ENCODE measurements around the gene TNFRSF1B.

Gene TNFRSF1B

DNA sequence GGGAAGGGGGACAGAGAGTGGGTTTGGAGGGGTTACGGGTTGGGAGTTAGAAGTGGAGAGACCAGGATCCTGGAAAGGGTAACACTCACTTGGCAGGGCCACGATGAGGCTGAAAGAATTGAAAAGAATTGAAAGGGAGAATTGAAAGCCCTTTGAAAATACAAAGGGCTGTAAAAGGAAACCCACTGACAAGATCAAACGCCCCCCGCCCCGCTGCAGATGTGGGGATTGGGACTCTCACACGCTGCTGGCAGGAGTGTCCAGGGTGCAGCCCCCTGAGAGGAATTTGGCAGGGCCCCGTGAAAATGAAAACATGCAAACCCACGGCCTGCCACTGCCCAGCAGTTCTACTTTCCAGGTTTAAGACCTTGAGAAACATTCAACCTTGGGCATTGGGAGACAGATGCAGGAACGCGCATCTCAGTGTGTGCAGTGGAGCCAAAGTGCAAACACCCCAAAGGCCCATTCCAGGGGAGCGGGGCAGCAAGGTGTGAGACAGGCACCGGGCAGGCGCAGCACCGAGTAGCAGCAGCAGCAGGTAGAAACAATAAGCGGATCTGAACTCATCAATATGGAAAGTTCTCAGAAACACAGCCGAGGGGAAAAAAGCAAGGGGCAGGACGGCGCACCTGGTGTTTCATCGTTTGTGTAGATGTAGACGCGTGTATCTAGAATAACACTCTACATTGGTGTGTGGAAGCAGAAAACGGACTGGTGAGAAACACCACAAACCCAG, 8.3 kb upstream of the TNFRSF1B start:
- no peak for DNase-seq

GRCh38 chr1:12159816-12160215, 7.0 kb upstream of the TNFRSF1B start:
- DNase-seq: no peak

DNA sequence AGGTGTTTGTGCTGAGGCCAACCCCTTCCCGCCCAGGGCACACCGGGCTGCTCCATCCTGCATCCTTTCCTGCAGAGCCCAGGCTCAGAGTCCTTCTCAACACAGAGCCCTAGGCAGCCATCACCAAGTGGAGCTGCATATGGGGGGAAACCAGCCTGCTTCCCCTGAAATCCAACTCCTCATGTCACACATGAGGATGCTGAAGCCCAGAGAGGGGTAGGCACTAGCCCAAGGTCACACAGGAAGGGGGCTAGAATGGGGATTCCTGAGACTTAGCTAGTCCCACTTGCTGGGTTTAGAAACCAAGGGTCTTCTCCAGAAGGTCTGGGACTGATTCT, 5.5 kb upstream of the TNFRSF1B start:
- DNase-seq: no peak

DNA sequence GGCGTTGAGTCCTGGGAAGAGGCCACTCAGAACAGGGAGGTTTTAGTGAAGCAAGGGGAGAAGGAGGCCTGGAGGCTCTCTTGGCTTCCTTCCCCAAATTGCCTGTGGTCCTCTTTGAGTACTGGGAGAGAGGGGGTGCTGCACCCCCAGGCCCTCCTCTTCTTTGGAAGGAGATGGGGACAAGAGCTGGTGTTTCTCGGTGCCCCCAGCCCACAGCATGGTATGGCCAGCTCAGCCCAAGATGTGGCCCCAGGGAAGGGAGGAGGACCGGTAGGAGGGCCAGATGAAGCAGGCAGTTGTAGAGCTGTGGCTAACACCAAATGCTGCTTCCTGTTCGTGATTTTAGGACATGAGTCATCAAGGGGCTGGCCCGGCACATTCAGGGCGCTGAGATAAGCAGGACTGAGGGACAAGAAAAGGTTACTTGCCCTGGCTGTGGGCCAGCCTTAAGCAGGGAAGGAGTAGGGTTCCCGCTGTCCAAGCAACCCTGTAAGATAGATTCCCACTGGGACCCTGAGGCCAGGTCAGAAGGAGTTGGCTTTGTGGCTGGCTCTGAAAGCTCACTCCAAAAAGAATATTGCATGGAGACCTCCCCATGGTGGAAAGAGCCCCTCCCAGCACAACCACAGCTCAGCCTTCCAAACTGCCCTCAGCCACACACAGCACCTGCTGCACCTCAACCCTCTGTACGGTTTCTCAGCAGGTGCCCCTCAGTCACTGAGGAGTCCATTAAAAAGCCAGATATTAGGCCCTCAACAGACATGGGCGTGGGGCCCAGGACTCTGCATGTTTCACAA, 4.9 kb upstream of the TNFRSF1B start:
- DNase-seq: no peak

DNA sequence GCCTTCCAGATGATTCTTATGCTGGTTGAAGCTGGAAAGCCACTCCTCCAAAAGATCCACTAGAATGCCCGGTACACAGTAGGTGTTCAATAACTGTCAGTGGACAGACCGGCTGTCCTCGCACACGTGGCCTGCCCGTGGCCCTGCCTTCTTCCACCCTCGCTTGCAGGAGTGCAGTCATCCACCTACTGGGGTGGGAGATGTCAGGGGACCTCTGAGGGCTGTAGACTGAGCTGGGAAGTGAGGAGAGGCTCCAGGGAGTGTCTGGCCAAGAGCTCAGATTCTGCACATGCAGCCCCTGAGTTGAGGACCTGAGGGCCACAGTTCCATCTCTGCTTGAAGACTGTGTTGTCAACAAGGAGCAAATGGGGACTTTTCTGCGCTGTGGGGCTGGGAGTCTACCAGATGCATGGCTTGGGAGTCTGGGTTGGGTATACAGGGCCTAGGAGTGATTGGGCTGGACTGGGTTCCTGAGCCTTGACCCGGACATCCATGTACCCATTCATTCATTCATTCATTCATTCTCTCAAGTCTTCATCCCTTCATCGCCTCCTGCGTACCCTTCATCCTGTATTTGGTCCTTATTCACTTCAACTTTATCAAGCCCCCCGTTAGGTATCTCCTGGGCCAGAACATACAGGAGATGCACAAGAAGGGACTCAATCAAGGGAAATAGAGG, 4.2 kb upstream of the TNFRSF1B start:
- no peak for DNase-seq

GRCh38 chr1:12163210-12163609, 3.6 kb upstream of the TNFRSF1B start:
- DNase-seq: no peak

- DNase-seq: no peak
Observed at GRCh38 chr1:12164210-12164609, 2.6 kb upstream of the TNFRSF1B start.

GRCh38 chr1:12165342-12165741, 1.4 kb upstream of the TNFRSF1B start:
- no peak for DNase-seq

GRCh38 chr1:12167493-12168429, 970 bp downstream of the TNFRSF1B start:
- DNase-seq: no peak

- no peak for DNase-seq
Observed at GRCh38 chr1:12168451-12169160, 1.8 kb downstream of the TNFRSF1B start.

DNA sequence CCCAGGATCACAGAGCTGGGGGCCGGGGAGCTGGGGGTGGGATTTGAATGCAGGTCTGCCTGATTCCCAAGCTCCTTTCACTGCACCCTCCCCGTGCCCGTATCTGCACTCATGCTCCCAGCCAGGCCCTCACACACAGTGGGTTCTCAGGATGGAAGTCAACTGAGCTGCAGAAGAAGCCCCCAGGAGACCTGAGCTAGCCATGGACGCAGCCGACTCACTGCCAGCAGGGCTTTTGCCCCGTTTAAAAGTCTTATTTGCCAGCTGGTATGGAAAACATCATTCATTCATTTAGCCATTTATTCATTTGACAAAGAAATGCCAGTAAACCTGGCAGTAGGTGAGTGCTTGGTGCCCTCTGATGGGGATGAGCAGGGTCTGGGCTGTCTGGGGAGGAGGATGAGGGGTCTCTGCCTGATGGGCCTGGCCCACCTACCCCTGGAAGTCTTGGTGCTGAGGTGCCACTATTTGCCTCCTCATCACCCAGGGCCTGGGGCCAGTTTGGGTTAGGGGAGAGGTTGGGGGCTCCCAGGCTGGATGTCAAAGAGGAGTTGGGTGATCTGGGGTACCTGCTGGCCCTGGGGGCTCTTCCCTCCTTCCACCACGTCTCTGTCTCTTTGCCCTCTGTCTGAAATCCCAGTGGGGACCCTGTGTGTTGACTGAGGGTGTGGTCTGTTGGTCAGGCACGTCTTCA, 2.8 kb downstream of the TNFRSF1B start:
- no peak for DNase-seq

DNA sequence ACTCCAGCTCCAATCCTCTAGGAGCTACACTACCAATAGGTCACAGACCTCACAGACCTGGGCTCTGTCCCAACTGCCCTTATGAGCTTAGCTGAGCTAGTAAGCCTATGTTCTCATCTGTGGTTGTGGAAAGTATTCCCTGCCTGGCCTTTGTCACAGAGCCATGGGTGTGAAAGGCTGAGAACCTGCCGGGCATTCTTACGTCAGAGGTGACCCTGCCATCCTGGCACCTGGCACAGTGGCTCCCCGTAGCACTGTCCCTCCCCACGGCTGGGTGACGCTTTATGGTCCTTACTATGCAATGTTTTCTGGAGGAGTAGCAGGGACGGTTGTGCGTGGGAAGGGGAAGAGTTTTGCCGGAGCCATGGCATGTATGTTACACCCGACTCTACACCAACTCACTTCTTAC, 3.5 kb downstream of the TNFRSF1B start:
- no peak for DNase-seq

DNA sequence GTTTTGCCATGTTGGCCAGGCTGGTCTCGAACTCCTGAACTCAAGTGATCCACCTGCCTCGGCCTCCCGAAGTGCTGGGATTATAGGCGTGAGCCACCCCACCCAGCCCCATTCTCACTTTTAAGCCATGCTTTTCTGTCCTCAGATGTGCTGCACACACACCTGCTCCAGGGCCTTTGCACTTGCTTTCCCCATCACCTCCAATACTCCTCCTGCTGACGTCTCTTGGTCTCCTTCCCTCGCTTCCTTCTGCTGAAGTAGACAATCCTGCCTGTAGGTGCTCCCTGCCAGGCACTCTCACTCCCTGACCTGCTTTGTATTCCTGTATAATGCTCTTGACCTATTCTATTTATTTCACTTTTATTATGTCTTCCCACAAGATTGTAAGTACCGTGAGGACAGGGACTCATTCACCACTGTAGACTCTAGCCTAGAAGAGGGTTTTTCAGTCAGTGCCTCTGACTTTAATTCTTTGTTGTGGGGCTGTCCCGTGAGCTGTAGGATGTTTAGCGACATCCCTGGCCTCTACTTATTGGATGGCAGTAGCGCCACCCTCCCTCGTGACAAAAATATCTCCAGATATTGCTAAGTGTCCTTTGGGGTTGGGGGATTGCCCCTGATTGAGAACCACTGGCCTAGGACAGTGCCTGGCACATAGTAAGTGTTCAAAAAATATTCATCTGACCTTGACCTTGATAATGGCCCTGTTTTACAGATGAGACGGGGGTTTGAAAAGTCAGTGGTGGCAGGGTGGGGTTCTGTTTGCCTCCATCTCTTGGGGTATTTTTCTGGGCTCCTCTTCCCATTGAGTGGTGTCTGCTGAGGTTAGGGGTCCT, 4.6 kb downstream of the TNFRSF1B start:
- DNase-seq: no peak

DNA sequence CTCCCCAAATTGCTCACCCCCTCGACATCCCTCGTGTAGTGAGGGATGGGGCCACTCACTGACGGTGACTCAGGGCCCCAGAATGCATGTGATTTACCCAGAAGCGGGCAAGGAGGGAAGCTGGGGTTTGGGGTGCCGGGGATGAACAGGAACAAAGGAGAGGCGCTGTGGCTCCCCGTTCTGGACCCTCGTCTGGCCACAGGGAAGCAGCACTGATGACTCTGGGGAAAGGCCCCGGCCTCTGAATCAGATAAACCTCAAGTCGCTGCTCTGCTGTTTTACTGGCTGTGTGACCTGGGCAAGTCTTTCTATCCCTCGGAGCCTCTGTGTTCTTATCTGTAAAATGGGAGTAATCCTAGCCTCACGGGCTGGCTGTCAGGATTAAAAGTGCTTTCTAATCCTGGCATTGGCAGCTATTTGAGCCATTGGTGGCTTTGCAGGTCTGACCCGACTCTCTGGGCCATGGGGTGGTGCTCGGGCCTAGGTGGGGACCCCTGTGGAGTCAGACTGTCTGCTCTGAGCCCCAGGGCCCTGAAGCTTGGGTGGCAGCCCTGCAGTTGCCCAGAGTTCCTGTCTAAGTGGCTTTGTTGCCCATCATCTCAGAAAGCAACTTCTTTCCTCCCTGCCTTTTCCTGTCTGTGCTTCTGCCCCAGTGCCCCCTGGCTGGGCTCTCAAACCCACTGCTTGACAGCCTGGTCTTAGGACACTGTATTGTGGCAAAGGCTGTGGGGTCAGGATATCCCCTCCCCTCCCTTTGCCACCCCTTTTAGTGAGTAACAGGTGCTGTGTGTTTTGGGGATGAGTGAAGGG, 5.5 kb downstream of the TNFRSF1B start:
- no peak for DNase-seq

DNA sequence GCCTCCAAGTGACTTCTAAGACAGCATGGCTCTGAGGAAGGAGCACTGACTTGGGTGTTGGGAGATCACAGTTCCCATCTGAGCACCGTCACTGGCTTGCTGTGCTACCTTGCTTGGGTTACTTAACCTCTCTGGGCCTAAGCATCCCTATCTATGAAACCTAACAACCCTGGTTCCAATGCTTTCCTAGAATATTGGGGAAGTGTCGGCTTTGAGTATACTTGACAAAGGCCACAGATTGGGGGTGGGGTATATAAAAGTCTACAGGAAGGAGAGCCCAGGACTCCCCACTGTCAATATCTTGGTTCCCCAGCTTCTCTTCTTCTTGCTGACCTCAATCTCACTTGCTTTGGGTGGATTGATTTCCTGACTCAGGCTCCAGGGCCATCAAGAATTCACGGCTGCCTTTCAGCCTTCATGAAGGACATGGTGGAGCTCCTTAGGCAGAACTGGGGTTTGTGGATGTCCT, 6.3 kb downstream of the TNFRSF1B start:
- DNase-seq: no peak

GRCh38 chr1:12173631-12174121, 6.9 kb downstream of the TNFRSF1B start:
- no peak for DNase-seq

- no peak for DNase-seq
Observed at GRCh38 chr1:12174924-12175810, 8.4 kb downstream of the TNFRSF1B start.

Measured in NCI-H524 treated with DMSO at 0.1 percent for 48 hours (cell line).